GM21447 (cell line): ENCODE results near the gene MEIS2.

Source experiments
- ATAC-seq: cut with Tn5 transposase; IDR thresholded peaks from one replicate; pipeline ENCODE4 v1.9.1; 2021; ENCODE audit not compliant: unreplicated experiment

MEIS2 gene

GRCh38 chr15:37077623-37078351, 22.6 kb downstream of the MEIS2 start:
- ATAC-seq: no peak

GRCh38 chr15:37076543-37076942, 23.8 kb downstream of the MEIS2 start:
- no peak for ATAC-seq

- ATAC-seq: no peak
These were observed 24.6 kb downstream of the MEIS2 start for GRCh38 chr15:37075777-37076176.

- ATAC-seq: no peak
These were observed 28.2 kb downstream of the MEIS2 start for GRCh38 chr15:37072181-37072580.

- no peak for ATAC-seq
These were observed 29.2 kb downstream of the MEIS2 start for GRCh38 chr15:37071134-37071533.

- ATAC-seq: no peak
These were observed 29.7 kb downstream of the MEIS2 start for GRCh38 chr15:37070686-37071085.

- no peak for ATAC-seq
These were observed 38.4 kb downstream of the MEIS2 start for GRCh38 chr15:37061996-37062395.

- no peak for ATAC-seq
These were observed 41.3 kb downstream of the MEIS2 start for GRCh38 chr15:37059086-37059485.

- ATAC-seq: no peak
These were observed 41.9 kb downstream of the MEIS2 start for GRCh38 chr15:37058316-37058985.

- ATAC-seq: no peak
These were observed 42.5 kb downstream of the MEIS2 start for GRCh38 chr15:37057831-37058230.

- ATAC-seq: no peak
These were observed 43.1 kb downstream of the MEIS2 start for GRCh38 chr15:37057256-37057655.

GRCh38 chr15:37056177-37057121, 43.9 kb downstream of the MEIS2 start:
- no peak for ATAC-seq

GRCh38 chr15:37055481-37055880, 44.9 kb downstream of the MEIS2 start:
- ATAC-seq: no peak

- no peak for ATAC-seq
These were observed 46.0 kb downstream of the MEIS2 start for GRCh38 chr15:37054336-37054735.

- no peak for ATAC-seq
These were observed 47.2 kb downstream of the MEIS2 start for GRCh38 chr15:37053166-37053565.

GRCh38 chr15:37050345-37050744, 50.0 kb downstream of the MEIS2 start:
- ATAC-seq: no peak

GRCh38 chr15:37046876-37047614, 53.3 kb downstream of the MEIS2 start:
- ATAC-seq: no peak

- ATAC-seq: no peak
These were observed 54.2 kb downstream of the MEIS2 start for GRCh38 chr15:37045859-37046740.

- ATAC-seq: no peak
These were observed 55.3 kb downstream of the MEIS2 start for GRCh38 chr15:37044915-37045648.
